Right atrium auricular region (tissue), 2 donors: Measurements from ENCODE around the gene LAMA2. TPM values are rescaled to one million over a fixed set of nuclear protein-coding genes. Genes with fewer than 3 reads are reported as not detected.

Experiments used
- DNase-seq: peaks from one replicate; pipeline ENCODE4 v3.0.0-alpha.2; 2019; ENCODE audit warnings: low spot score
- H3K27ac ChIP-seq, 2 donors: fragments of 200-600 bp; sonication (generic); 1 replicate in 1 of 2; 2 replicates in 1 of 2; pipeline ENCODE4 v1.5.1; 2016 to 2019
- H3K27me3 ChIP-seq, 2 donors: fragments of 200-600 bp; sonication (generic); one replicate each; pipeline versions ENCODE4 v1.5.1 to v1.6.0; 2017 to 2019
- H3K36me3 ChIP-seq: fragments of 200-600 bp; sonication (generic); one replicate; pipeline ENCODE4 v1.5.1; 2016
- H3K4me1 ChIP-seq, 2 donors: fragments of 200-600 bp; sonication (generic); one replicate each; pipeline versions ENCODE4 v1.5.1 to v1.6.0; 2017 to 2019
- H3K4me3 ChIP-seq, 2 donors: fragments of 200-600 bp; sonication (generic); 1 replicate in 1 of 2; 2 replicates in 1 of 2; pipeline ENCODE4 v1.5.1; 2017 to 2019; ENCODE audit warnings: mild to moderate bottlenecking in 1 of 2, moderate library complexity in 1 of 2
- H3K9me3 ChIP-seq, 2 donors: fragments of 200-600 bp; sonication (generic); one replicate each; pipeline ENCODE4 v1.5.1; 2019
- CTCF ChIP-seq, 2 donors: fragments of 200-600 bp; sonication (generic); IDR thresholded peaks; one replicate each; pipeline ENCODE4 v1.5.1; 2019; ENCODE audit warnings: antibody characterized with exemption in 2 of 2
- total RNA-seq, 2 donors: library from RNA; depleted of rRNA; stranded (reverse); fragments of >200 nt; gene quantifications; one replicate each; pipeline ENCODE4 v1.1.0, GENCODE V29; 2016

The LAMA2 gene
- total RNA-seq, 2 donors from 2014 or later, result 150 to 166 TPM

- H3K36me3 ChIP-seq, result no peaks in the 10 kb centered on the region
- no peak for DNase-seq
- no peaks in the 10 kb centered on the region for H3K27me3 ChIP-seq
- H3K4me1 ChIP-seq, result peaks cover 0 to 36% of the 10 kb centered on the region in 2 donors
- no peaks in the 10 kb centered on the region for H3K9me3 ChIP-seq
- H3K27ac ChIP-seq, result peak overlapping the region; percentile 21 to 26
- no peak overlapping the region for H3K4me3 ChIP-seq
- TF ChIP-seq CTCF (IDR thresholded peaks at IDR 0.05), result no peak
These were observed 124.9 kb downstream of the LAMA2 start for GRCh38 chr6:129007701-129008373.

DNA sequence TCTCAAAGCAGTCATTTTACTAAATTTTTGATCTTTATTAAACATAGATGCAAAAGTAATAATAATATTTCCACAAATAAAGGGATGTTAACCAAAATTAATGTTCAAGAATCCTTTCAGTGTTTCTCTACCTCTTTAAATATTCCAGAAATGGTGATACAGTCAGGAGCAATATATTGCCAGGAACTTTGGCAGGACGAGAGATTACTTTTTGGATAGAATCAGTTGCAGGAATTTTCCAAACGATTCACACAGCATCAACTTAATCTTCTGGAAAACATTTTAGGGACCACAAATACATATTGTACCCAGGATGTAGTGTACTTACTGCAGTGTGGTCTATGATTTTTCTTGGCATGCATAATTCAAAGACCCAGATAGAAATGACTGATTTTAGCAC lies 125.7 kb downstream of the LAMA2 start:
- DNase-seq, result no peak
- no peaks in the 10 kb centered on the region for H3K9me3 ChIP-seq
- H3K27ac ChIP-seq, result no peak overlapping the region
- no peak overlapping the region for H3K4me3 ChIP-seq
- TF ChIP-seq CTCF (IDR thresholded peaks at IDR 0.05), result no peak
- peaks cover 0 to 36% of the 10 kb centered on the region in 2 donors for H3K4me1 ChIP-seq
- no peaks in the 10 kb centered on the region for H3K27me3 ChIP-seq
- no peaks in the 10 kb centered on the region for H3K36me3 ChIP-seq

GRCh38 chr6:129009851-129010250 lies 126.9 kb downstream of the LAMA2 start:
- Histone ChIP-seq H3K9me3 (no peaks in the 10 kb centered on the region), H3K27ac (no peak overlapping the region), H3K36me3 (no peaks in the 10 kb centered on the region), H3K27me3 (no peaks in the 10 kb centered on the region), H3K4me3 (no peak overlapping the region), H3K4me1 (peaks cover 0 to 36% of the 10 kb centered on the region in 2 donors)
- no peak for DNase-seq
- no peak for TF ChIP-seq CTCF (IDR thresholded peaks at IDR 0.05)

DNA sequence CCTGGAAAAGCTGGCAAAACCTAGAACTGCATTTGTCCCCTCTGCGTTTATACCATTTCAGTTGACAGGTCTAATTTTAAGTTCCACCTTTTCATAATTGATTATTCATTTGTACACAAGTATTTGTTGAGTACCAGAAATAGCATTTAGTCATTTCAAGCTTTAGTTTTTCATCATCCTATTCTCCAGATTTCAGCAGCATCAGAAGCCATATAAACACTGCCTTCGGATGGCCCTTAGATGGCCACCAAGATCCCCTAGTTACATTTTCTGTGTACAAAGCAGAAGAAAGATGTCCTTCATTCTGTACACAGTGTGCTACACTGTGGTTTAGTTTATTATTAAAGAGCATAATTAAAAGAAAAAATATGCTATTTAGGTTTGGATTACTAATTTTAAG lies 131.4 kb downstream of the LAMA2 start:
- no peaks in the 10 kb centered on the region for H3K27me3 ChIP-seq
- H3K4me1 ChIP-seq, result peaks cover 0 to 11% of the 10 kb centered on the region in 2 donors
- DNase-seq, result no peak
- H3K9me3 ChIP-seq, result no peaks in the 10 kb centered on the region
- TF ChIP-seq CTCF (IDR thresholded peaks at IDR 0.05), result no peak
- H3K4me3 ChIP-seq, result no peak overlapping the region
- H3K27ac ChIP-seq, result no peak overlapping the region
- H3K36me3 ChIP-seq, result no peaks in the 10 kb centered on the region

DNA sequence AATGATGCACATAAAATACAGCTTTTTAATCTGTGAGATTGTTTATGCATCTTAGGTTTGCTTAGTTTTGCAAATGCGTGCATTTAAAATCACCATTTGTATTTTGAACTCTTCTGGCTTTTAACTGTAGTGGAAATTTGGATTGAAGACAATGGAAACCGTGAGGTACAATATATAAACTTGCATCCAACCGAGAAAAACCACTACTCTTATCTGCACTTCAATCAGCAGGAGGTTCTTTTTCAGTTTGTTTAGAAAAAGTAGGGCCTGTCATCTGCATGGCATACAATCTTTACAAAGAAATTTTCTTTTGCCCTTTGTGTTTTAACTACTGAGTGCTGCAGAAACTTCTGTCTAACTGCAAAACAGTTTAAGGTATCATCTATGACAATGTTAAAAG lies 132.8 kb downstream of the LAMA2 start:
- no peak for DNase-seq
- TF ChIP-seq CTCF (IDR thresholded peaks at IDR 0.05), result no peak
- Histone ChIP-seq H3K36me3 (no peaks in the 10 kb centered on the region), H3K9me3 (no peaks in the 10 kb centered on the region), H3K4me3 (no peak overlapping the region), H3K27me3 (no peaks in the 10 kb centered on the region), H3K4me1 (no peaks in the 10 kb centered on the region), H3K27ac (no peak overlapping the region)

DNA sequence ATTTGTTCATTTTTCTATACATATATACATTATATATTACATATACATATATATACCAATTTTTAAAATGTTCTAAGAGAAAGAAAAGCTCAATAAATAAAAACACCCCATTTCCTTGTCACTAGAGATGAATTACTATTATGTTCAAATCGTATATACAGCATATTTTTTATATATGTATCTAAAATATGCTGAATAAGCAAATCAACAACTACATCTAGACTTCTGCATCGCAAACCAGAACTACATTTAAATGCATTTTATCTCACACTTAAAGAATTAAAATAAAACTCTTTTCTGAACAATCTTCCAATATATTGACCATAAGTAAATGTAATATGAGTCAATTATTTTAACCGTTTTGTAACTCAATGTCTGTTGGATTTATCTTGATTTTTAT lies 133.9 kb downstream of the LAMA2 start:
- Histone ChIP-seq H3K27ac (no peak overlapping the region), H3K36me3 (no peaks in the 10 kb centered on the region)
- no peak for TF ChIP-seq CTCF (IDR thresholded peaks at IDR 0.05)

More for the DNA sequence above, 133.9 kb downstream of the LAMA2 start:
- H3K4me3 ChIP-seq, result no peak overlapping the region
- no peaks in the 10 kb centered on the region for H3K4me1 ChIP-seq
- DNase-seq, result no peak
- H3K27me3 ChIP-seq, result no peaks in the 10 kb centered on the region
- no peaks in the 10 kb centered on the region for H3K9me3 ChIP-seq
